GM13977 (cell line): ENCODE measurements around the gene ZNF280D.
A peak's percentile ranks its signal among the peaks of the same experiment; 100 is the strongest.

Experiments used
- DNase-seq: peaks from one replicate; pipeline ENCODE4 v3.0.0; 2012; ENCODE audit warnings: low spot score
- in situ Hi-C: fragments of 300-500 bp; cut with MboI; formaldehyde crosslinking; loops from one replicate; pipeline ENCODE4 v1.12.0; 2022; ENCODE audit warnings: low sequenced_read_pairs, low pct_unique_long_range_greater_than_20kb, mixed read lengths, inconsistent platforms; ENCODE audit not compliant: unreplicated experiment
- TF ChIP-seq, protein P1 (sequence below): IDR thresholded peaks from 2 replicates; pipeline ENCODE4 v1.5.1; 2012; ENCODE audit warnings: mild to moderate bottlenecking, control low read depth; ENCODE audit not compliant: insufficient read depth; ENCODE audit errors: extremely low read depth, missing control alignments

Gene ZNF280D

DNA sequence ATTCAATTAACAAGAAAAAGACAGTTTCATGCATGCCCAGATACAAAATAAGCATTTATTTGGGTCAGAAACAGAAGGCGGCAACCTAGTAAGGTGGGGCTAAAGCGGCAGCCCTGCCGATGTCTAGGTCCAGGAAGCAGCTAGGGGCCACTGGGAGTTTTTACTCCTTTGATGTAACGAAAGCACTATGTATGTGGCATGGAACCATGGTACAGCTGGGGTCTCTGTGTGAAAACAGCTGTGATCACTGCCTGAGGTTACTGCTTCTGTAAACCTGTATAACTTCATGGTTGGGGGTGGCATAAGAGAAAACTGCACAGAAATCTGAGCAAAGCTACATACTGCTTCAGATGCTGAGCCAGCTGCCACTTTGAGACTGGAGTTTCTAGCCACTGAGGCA is 119.5 kb downstream of the ZNF280D start:
- DNase-seq, result no peak
- in situ Hi-C loops, result no loop called here
- TF ChIP-seq, protein P1, sequence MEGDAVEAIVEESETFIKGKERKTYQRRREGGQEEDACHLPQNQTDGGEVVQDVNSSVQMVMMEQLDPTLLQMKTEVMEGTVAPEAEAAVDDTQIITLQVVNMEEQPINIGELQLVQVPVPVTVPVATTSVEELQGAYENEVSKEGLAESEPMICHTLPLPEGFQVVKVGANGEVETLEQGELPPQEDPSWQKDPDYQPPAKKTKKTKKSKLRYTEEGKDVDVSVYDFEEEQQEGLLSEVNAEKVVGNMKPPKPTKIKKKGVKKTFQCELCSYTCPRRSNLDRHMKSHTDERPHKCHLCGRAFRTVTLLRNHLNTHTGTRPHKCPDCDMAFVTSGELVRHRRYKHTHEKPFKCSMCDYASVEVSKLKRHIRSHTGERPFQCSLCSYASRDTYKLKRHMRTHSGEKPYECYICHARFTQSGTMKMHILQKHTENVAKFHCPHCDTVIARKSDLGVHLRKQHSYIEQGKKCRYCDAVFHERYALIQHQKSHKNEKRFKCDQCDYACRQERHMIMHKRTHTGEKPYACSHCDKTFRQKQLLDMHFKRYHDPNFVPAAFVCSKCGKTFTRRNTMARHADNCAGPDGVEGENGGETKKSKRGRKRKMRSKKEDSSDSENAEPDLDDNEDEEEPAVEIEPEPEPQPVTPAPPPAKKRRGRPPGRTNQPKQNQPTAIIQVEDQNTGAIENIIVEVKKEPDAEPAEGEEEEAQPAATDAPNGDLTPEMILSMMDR, result no peak

DNA sequence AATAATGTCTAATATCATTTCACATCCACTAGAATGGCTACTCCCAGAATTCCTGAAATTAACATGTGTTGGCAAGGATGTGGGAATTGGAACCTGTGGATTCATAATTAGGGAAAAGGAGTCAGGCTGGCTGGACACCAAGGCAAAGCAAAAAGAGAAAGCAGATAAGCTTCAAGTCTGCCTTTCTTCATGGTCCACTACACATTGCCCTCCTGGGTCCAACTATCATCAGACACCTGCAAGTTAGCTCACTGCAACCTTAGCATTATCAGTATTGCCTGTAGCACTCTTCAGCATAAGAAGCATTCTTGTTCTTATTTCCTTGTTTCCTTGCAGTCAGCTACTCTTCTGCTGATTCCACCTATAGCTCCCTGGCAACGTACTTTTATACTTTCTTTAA is 124.3 kb downstream of the ZNF280D start:
- TF ChIP-seq, protein P1, result no peak
- in situ Hi-C loops, result no loop called here
- DNase-seq, result no peak

DNA sequence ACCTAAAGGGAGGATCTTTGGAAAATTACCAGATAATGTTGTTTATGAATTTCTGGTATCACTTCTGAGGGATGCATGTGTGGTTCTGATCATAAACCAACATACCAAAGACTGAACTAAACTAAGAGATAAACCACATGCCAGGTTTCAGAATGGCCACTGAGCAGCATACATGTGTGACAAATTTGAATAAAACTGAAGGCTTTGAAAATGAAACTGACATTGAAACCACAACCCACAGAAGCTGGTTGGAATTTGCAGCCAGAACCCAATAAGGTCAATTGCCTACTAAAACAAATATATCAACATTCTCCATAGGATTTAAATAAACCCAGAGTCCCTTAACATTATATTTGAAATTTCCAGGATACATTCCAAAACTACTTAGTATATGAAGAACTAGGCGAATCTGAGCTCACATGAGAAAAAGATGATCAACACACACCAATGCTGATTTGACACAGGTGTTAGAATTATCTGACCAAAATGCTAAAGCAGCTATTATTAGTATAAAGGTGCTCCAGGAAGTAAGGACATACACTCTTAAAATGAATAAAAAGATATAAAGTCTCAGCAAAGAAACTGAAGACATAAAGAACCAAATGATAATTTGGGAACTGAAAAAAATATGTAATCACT is 125.0 kb downstream of the ZNF280D start:
- TF ChIP-seq, protein P1, result no peak
- in situ Hi-C loops, result no loop called here
- peak; percentile 48 for DNase-seq

DNA sequence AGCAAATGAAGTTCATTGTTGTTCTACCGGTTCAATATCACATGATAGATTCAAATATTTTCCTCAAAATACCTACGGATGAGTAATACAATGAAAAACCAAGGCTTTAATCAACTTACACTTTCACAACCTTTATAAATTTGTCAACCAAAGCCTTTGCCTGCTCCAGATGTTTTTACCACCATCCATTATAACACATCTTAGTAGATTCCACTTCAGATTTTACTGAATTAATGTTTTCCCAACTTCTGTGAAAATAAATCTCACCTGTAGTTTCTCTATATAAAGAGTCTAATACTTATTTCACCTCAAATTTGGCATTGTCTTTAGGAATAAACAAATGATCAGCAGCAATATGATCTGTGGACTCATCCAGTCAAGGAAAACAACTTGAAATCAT is 131.1 kb downstream of the ZNF280D start:
- TF ChIP-seq, protein P1, result no peak
- DNase-seq, result no peak
- in situ Hi-C loops, result no loop called here

DNA sequence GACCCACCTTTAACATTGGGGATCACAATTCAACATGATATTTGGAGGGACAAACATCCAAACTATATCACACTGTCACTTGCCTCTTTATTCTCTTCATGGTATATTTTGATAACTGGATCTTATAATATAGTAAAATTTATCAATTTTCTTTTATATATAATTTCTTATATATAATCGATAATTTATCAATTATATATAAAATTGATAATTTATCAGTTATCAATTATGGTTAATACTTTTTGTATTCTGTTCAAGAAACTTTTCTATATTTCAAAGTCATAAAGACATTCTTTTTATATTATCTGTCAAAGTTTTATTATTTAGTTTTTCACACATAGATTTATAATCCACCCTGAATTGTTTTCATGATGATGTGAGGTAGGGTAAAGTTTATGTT is 132.9 kb downstream of the ZNF280D start:
- DNase-seq, result no peak
- TF ChIP-seq, protein P1, result no peak
- in situ Hi-C loops, result no loop called here

DNA sequence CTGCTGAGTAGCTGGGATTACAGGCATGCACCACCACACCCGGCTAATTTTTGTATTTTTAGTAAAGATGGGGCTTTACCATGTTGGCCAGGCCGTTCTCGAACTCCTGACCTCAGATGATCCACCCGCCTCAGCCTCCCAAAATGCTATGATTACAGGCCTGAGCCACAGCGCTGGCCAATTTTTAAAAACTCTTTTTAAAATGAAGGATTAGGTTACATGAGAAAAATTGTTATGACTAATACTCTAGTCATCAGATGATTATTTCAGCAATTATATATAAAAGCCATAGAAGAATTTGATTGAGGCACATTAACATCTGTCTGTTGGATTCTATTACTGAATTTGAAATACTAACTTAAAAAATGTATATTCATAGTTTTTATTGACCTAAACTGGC is 134.3 kb downstream of the ZNF280D start:
- in situ Hi-C loops, result no loop called here
- TF ChIP-seq, protein P1, result no peak
- DNase-seq, result no peak
